ENCODE results near the gene MTF2. TPM values are rescaled to one million over a fixed set of nuclear protein-coding genes. Genes with fewer than 3 reads are reported as not detected.
"Not testable (repeated sequence)": the region's sequence is repeated elsewhere in the genome, so short reads cannot be mapped to it uniquely, and the experiment has no call there.

MTF2 gene
- total RNA-seq, 3 donors from 2014 or later, result 37.4 to 42.7 (median 42.3) TPM

DNA sequence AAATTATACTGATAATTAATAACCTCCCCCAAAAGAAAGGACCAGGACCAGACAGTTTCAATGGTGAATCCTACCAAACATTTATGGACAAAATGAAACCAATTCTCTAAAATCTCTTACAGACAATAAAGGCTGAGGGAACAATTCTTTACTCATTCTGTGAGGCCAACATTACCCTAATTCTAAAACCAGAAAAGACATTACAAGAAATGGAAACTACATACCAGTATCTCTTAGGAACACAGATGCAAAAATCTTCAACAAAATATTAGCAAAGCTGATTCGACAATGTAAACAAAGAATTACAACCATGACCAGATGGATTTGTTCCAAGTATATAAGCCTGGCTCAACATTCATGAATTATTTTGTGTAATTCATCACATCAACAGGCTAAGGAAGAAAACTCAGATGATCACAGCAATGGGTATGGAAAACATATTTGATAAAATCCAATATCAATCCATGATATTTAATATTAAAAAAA is 92.5 kb downstream of the MTF2 start:
- peaks cover 4% of the 10 kb centered on the region for H3K9me3 Mint-ChIP-seq

DNA sequence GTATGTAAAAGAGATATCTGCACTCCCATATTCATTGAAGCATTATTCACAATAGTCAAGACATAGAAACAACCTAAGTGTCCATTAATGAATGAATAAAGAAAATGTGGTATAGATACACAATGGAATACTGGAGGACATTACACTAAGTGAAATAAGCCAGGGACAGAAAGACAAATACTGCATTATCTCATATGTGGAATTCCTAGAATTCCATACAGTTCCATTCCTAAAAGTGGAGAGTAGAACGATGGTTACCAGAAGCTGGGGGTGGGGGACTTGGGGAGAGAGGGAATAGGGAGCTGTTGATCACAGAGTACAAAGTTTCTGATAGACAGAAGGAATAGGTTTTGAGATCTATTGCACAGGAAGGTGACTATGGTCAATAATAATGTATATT is 93.7 kb downstream of the MTF2 start:
- Mint-ChIP-seq H3K4me1 (ENCODE audit: low read depth) (peaks cover 69% of the 10 kb centered on the region), H3K36me3 (ENCODE audit: insufficient read depth) (peaks cover 38% of the 10 kb centered on the region), H3K4me3 (no peak overlapping the region), H3K9me3 (peaks cover 4% of the 10 kb centered on the region), H3K27me3 (ENCODE audit: low read depth) (no peaks in the 10 kb centered on the region)
- DNase-seq (no peak), ATAC-seq (no peak)

More for the DNA sequence above, 92.5 kb downstream of the MTF2 start:
- peak; percentile 18 to 32 for ATAC-seq
- peaks cover 41% of the 10 kb centered on the region for H3K36me3 Mint-ChIP-seq (ENCODE audit: insufficient read depth)
- peaks cover 65% of the 10 kb centered on the region for H3K4me1 Mint-ChIP-seq (ENCODE audit: low read depth)
- H3K27me3 Mint-ChIP-seq (ENCODE audit: low read depth), result no peaks in the 10 kb centered on the region
- H3K4me3 Mint-ChIP-seq, result peak overlapping the region; percentile 71
- no peak for DNase-seq

DNA sequence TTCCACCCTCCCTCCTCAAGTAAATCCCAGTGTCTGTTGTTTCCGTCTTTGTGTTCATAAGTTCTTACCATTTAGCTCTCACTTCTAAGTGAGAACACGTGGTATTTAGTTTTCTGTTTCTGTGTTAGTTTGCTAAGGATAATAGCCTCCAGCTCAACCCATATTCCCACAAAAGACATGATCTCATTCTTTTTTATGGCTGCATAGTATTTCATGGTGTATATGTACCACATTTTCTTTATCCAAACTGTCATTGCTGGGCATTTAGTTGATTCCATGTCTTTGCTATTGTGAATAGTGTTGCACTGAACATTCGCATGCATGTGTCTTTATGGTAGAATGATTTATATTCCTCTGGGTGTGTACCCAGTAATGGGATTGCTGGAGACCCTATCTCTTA is 95.6 kb downstream of the MTF2 start:
- ATAC-seq; H3K4me3 Mint-ChIP-seq; H3K9me3 Mint-ChIP-seq; H3K27me3 Mint-ChIP-seq (ENCODE audit: low read depth); DNase-seq: not testable (repeated sequence)
- Mint-ChIP-seq H3K36me3 (ENCODE audit: insufficient read depth) (peaks cover 37% of the 10 kb centered on the region), H3K4me1 (ENCODE audit: low read depth) (peaks cover 64% of the 10 kb centered on the region)

DNA sequence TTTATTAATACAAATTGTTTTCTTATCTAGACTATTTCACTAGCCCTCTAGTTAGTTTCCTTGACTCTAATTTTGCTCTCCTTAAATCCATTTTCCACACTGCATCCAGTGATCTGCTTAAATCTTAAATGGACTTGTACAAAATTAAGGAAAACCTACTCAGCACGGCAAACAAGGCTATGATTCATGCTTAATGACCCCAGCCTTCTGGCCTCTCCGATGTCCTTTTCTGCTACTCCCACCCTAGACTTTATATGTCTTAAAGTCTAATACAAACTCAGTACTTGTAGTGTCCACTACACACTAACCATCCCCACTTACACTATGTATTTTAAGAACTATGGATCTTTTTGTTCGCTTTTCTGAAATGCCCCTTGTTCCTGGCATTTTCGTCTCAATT is 98.9 kb downstream of the MTF2 start:
- Mint-ChIP-seq H3K9me3 (no peaks in the 10 kb centered on the region), H3K27me3 (ENCODE audit: low read depth) (no peaks in the 10 kb centered on the region), H3K4me1 (ENCODE audit: low read depth) (peaks cover 57% of the 10 kb centered on the region), H3K36me3 (ENCODE audit: insufficient read depth) (peaks cover 27% of the 10 kb centered on the region), H3K4me3 (peak overlapping the region; percentile 97)
- ATAC-seq, result no peak
- no peak for DNase-seq

DNA sequence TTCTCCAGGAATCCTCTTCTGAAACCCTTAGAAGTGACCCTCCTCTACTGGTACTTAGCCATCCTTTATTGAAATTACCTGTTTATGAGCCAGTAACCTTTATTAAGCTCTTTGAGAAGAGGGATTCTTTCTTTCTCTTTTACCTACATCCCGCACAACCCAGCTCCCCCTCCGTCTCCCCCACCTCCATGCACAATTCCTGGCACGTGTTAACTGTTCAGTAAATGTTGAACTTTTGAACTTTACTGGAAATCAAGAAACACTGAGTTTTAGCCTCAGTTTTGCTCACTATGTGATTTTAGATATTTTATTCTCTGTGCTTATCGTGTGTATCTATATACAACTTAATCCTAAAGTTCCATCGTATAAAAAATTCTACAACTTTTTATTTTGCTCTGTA is 99.3 kb downstream of the MTF2 start:
- ATAC-seq (no peak), DNase-seq (no peak)
- Mint-ChIP-seq H3K27me3 (ENCODE audit: low read depth) (no peaks in the 10 kb centered on the region), H3K36me3 (ENCODE audit: insufficient read depth) (peaks cover 24% of the 10 kb centered on the region), H3K4me3 (peak overlapping the region; percentile 97), H3K9me3 (no peaks in the 10 kb centered on the region), H3K4me1 (ENCODE audit: low read depth) (peaks cover 53% of the 10 kb centered on the region)

GRCh38 chr1:93179886-93180722 is 101.0 kb downstream of the MTF2 start, which contains the start of gene TMED5:
Gene TMED5 (minus strand): TSS chr1:93180413. CDS start chr1:93180242, 171 bp downstream.
- H3K36me3 Mint-ChIP-seq (ENCODE audit: insufficient read depth), result peaks cover 21% of the 10 kb centered on the region
- peak; percentile 92 for DNase-seq
- ATAC-seq, result peak; percentile 88 to 90
- H3K4me1 Mint-ChIP-seq (ENCODE audit: low read depth), result peaks cover 50% of the 10 kb centered on the region
- no peaks in the 10 kb centered on the region for H3K9me3 Mint-ChIP-seq
- no peaks in the 10 kb centered on the region for H3K27me3 Mint-ChIP-seq (ENCODE audit: low read depth)
- peak within 1 kb of the TSS; percentile 97 for H3K4me3 Mint-ChIP-seq

DNA sequence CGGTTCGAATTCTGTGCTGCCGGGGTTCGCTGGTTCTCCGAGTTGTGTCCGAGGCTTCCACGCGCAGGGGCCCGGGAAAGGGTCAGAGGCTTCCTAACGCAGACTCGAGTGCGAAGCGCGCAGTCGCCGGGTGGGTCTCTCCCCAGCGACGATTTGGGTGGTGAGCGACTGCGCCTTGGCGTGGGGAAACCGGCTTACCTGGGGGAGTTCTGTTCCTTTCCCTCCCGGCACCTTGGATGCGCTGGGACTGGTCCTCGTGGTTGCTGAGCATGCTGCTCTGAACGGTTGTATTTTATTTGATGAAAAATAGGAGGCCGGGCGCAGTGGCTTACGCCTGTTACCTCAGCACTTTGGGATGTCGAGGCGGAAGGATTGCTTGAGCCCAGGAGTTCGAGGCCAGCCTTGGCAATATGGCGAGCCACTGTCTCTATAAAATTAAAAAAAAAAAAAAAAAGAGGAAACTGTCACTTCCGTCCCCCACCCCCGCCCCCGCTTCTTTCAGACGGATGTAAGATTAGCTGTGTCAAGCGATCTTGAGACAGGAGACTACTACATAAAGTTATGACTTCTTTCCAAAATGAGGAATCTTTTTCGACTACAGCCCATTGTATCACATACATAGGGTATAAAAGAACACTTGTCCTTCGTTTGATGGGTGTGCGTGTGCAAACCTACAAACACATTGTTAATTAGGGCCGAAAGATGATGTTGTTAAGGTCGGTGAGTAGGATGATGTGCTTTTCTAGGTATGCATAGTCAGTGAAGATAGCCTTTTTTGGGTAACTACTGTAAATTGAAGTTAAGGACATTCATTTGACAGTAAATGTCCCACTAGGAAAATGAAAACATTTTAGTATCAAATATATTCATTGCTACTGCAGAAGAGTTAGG is 101.9 kb downstream of the MTF2 start, which contains the start of gene CCDC18:
CCDC18 (plus strand) TSS at position 2 of the 891 bp plus-strand sequence. CDS start 2,638 bp downstream, outside the sequence.
- DNase-seq (peak; percentile 48), ATAC-seq (peak; percentile 13 to 15)
- no peaks in the 10 kb centered on the region for H3K27me3 Mint-ChIP-seq (ENCODE audit: low read depth)
- H3K36me3 Mint-ChIP-seq (ENCODE audit: insufficient read depth), result peaks cover 21% of the 10 kb centered on the region
- H3K4me1 Mint-ChIP-seq (ENCODE audit: low read depth), result peaks cover 49% of the 10 kb centered on the region
- peak within 1 kb of the TSS; percentile 97 for H3K4me3 Mint-ChIP-seq
- H3K9me3 Mint-ChIP-seq, result no peaks in the 10 kb centered on the region

DNA sequence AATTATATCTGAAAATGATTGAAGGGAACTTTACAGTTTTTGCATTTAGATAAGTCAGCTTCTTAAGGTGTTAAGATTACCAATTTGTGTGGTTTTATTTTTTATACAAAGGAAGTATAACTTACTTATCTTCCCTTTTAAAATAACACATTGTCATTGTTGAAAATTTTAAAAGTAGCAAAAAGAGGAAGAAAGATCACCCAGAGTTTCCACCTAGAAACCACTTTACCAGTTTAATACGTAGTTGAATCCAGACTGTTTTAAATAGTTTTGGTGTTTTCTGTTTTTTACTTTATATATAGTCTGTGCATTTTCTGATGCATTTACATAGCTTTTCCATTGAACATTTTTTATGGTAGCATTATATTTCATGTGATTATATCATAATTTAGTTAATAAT is 107.6 kb downstream of the MTF2 start:
- Mint-ChIP-seq H3K9me3 (no peaks in the 10 kb centered on the region), H3K27me3 (ENCODE audit: low read depth) (no peaks in the 10 kb centered on the region), H3K36me3 (ENCODE audit: insufficient read depth) (peaks cover 16% of the 10 kb centered on the region), H3K4me3 (no peak overlapping the region), H3K4me1 (ENCODE audit: low read depth) (peaks cover 31% of the 10 kb centered on the region)
- DNase-seq, result no peak
- no peak for ATAC-seq

Other genes starting within 250 kb of the MTF2 start
- 1,000 to 10,000 TPM; 1,884 to 1,929 (median 1,900) TPM for gene RPL5, start 247.2 kb upstream of the MTF2 start, total RNA-seq
- gene DIPK1A, start 117.8 kb upstream of the MTF2 start, total RNA-seq, result 1 to 10 TPM; 3.6 to 5.3 (median 4.2) TPM
- 10 to 100 TPM; 29.2 to 42.7 (median 35.3) TPM for gene TMED5, start 101.1 kb downstream of the MTF2 start, total RNA-seq
- 1 to 10 TPM; 4.6 to 8.3 (median 8.1) TPM for gene CCDC18, start 101.4 kb downstream of the MTF2 start, total RNA-seq